PFSK-1 (cell line): ENCODE data around the gene GTPBP8.

Experiments used
- POLR2AphosphoS5 ChIP-seq: IDR thresholded peaks from 2 replicates; pipeline ENCODE4 v1.6.1; 2012; ENCODE audit warnings: low read depth, mild to moderate bottlenecking, control low read depth, low read length, moderate library complexity
- TAF1 ChIP-seq: IDR thresholded peaks from 2 replicates; pipeline ENCODE4 v1.6.1; 2012; ENCODE audit warnings: low read length, control low read depth, borderline replicate concordance; ENCODE audit not compliant: insufficient read depth

DNA sequence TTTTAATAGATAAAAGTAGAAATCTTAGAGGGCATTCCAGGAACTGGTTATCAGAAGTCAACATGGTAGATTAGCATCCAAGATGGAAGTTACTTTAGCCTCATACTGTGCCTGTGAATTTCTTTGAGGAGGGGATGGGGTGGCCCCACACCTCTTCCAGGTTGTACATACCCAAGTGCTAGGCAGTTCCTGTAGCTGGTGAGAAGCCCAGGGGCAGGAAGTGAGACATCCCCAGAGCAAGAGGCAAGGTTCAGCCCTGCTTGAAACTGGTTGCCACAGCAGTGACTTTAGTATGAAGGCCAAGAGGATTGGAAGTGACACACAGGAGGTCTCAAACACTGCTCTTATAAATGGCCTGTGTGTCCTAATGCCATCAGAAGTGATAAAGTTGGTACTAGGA, 11.9 kb downstream of the GTPBP8 start:
- no peak for TF ChIP-seq TAF1
- TF ChIP-seq POLR2AphosphoS5 = no peak
